BJ (cell line): Measurements from ENCODE around the gene NLRP5. TPM values are rescaled to one million over a fixed set of nuclear protein-coding genes. Genes with fewer than 3 reads are reported as not detected.

ENCODE experiments used
- CTCF ChIA-PET: fragments of 350-600 bp; formaldehyde crosslinking; extraction: SDS; loops from one replicate; lab custom pipeline; 2021; ENCODE audit warnings: antibody characterized with exemption, inconsistent platforms; lab: Yijun Ruan, JAX
- POLR2A ChIA-PET: fragments of 300-600 bp; sonication (Branson Sonifier 250); formaldehyde crosslinking; extraction: SDS; loops from one replicate; lab custom pipeline; 2021; ENCODE audit warnings: antibody characterized with exemption; lab: Charles Lee
- DNase-seq: peaks from one replicate; pipeline ENCODE4 v3.0.0-alpha.2; 2011; ENCODE audit warnings: low read depth
- H3K27me3 ChIP-seq: 2 replicates; pipeline ENCODE4 v1.6.0; 2011; ENCODE audit warnings: low read length; ENCODE audit not compliant: control insufficient read depth, insufficient read depth
- H3K36me3 ChIP-seq: 2 replicates; pipeline ENCODE4 v1.5.1; 2011; ENCODE audit warnings: low read length; ENCODE audit not compliant: control insufficient read depth, insufficient read depth
- H3K4me3 ChIP-seq: 2 replicates; pipeline ENCODE4 v1.5.1; 2011; ENCODE audit warnings: low read depth, mild to moderate bottlenecking, control low read depth, low read length
- CTCF ChIP-seq: IDR thresholded peaks from 2 replicates; pipeline ENCODE4 v1.5.1; 2011; ENCODE audit warnings: low read depth, mild to moderate bottlenecking, control low read depth, inconsistent platforms, low read length, moderate library complexity; ENCODE audit not compliant: insufficient read depth
- polyA plus RNA-seq: library from polyadenylated mRNA; depleted of rRNA; stranded (reverse); fragments of >200 nt; gene quantifications from 2 replicates; pipeline ENCODE4 v1.2.3, GENCODE V29; 2011

NLRP5 gene
- polyA plus RNA-seq, 1 experiment: not detected

DNA sequence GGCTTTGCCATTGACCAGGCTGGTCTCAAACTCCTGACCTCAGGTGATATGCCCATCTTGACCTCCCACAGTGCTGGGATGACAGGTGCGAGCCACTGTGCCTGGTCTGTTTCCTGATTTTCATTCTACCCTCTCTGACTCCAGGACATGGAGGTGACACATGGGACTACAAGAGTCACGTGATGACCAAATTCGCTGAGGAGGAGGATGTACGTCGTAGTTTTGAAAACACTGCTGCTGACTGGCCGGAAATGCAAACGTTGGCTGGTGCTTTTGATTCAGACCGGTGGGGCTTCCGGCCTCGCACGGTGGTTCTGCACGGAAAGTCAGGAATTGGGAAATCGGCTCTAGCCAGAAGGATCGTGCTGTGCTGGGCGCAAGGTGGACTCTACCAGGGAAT, 40.2 kb downstream of the NLRP5 start:
- TF ChIP-seq CTCF: no peak
- no peak overlapping the region for H3K4me3 ChIP-seq
- no peaks in the 10 kb centered on the region for H3K27me3 ChIP-seq
- no peaks in the 10 kb centered on the region for H3K36me3 ChIP-seq
- POLR2A ChIA-PET: no interaction called here
- no peak for DNase-seq
- CTCF ChIA-PET: no interaction called here

DNA sequence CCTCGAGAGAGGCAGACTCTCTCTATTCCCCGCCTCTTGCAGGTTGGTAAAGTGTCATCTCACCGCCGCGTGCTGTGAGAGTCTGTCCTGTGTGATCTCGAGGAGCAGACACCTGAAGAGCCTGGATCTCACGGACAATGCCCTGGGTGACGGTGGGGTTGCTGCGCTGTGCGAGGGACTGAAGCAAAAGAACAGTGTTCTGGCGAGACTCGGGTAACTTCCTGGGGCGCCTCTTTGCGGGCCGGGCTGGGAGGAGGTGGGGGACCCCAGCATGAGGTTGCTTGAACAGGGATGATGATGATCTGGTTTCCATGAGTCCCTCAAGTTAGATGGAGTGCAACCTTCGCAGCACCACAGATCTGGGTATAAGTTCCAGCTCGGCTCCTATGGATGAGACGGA, 67.0 kb downstream of the NLRP5 start:
- H3K36me3 ChIP-seq: no peaks in the 10 kb centered on the region
- no peak for TF ChIP-seq CTCF
- DNase-seq: no peak
- H3K27me3 ChIP-seq: no peaks in the 10 kb centered on the region
- H3K4me3 ChIP-seq: no peak overlapping the region
- CTCF ChIA-PET: interaction anchor here (2.0 kb wide), 1 partner anchor 12 kb away, joined by 6 read pairs; no protein-coding TSS in a partner anchor
- POLR2A ChIA-PET: no interaction called here

- TF ChIP-seq CTCF: peak; percentile 88
- Histone ChIP-seq H3K4me3 (0 out of 2 replicates have a peak overlapping the region, but pooled peaks have one; percentile 25), H3K36me3 (no peaks in the 10 kb centered on the region), H3K27me3 (no peaks in the 10 kb centered on the region; the same call in 1 of the 2 replicates)
- ChIA-PET POLR2A (no interaction called here), CTCF (interaction anchor here (0.7 to 4.3 kb wide), 30 partner anchors 8 to 1033 kb away, joined by 3 to 44 read pairs (median 4); partner anchors contain the start of gene GALP)
- DNase-seq: no peak
Observed at GRCh38 chr19:56066152-56067023, 79.8 kb downstream of the NLRP5 start.

GRCh38 chr19:56069642-56070041, 83.1 kb downstream of the NLRP5 start:
- ChIA-PET CTCF (interaction anchor here (1.1 to 4.3 kb wide), 2 partner anchors 10 to 102 kb away, joined by 3 to 34 read pairs; no protein-coding TSS in a partner anchor), POLR2A (no interaction called here)
- Histone ChIP-seq H3K27me3 (no peaks in the 10 kb centered on the region; the same call in 1 of the 2 replicates), H3K4me3 (no peak overlapping the region), H3K36me3 (no peaks in the 10 kb centered on the region)
- TF ChIP-seq CTCF: no peak
- DNase-seq: no peak

GRCh38 chr19:56071151-56071550, 84.6 kb downstream of the NLRP5 start:
- no peak overlapping the region for H3K4me3 ChIP-seq
- peak; percentile 32; the same call in 1 of the 2 replicates for TF ChIP-seq CTCF
- H3K27me3 ChIP-seq: no peaks in the 10 kb centered on the region
- ChIA-PET CTCF (interaction anchor here (0.6 to 13.7 kb wide), 4 partner anchors 8 to 181 kb away, joined by 3 to 122 read pairs (median 8); no protein-coding TSS in a partner anchor), POLR2A (no interaction called here)
- DNase-seq: no peak
- H3K36me3 ChIP-seq: no peaks in the 10 kb centered on the region
